Pons (tissue), 1 donor: ENCODE data around the gene GDPD3.

Source experiments
- DNase-seq: peaks from one replicate; pipeline ENCODE4 v3.0.0-alpha.2; 2016; ENCODE audit warnings: low spot score

The GDPD3 gene

GRCh38 chr16:30095166-30096078, 17.9 kb downstream of the GDPD3 start:
- DNase-seq = no peak

GRCh38 chr16:30094541-30095165, 18.7 kb downstream of the GDPD3 start:
- DNase-seq = no peak

- peak; percentile 88 for DNase-seq
Observed at GRCh38 chr16:30092373-30093010, 20.8 kb downstream of the GDPD3 start.

- DNase-seq = peak; percentile 91
Observed at GRCh38 chr16:30091474-30092372, 21.6 kb downstream of the GDPD3 start, which contains the start of gene TBX6. Gene TBX6, minus strand, starts transcription at chr16:30091924. Its CDS starts 731 bp downstream, at chr16:30091193.

- DNase-seq = no peak
Observed at GRCh38 chr16:30090610-30091331, 22.6 kb downstream of the GDPD3 start.

GRCh38 chr16:30088832-30089624, 24.3 kb downstream of the GDPD3 start:
- no peak for DNase-seq

- DNase-seq = no peak
Observed at GRCh38 chr16:30088237-30088831, 25.0 kb downstream of the GDPD3 start.

GRCh38 chr16:30087181-30087898, 26.0 kb downstream of the GDPD3 start:
- DNase-seq = no peak

- no peak for DNase-seq
Observed at GRCh38 chr16:30086291-30087140, 26.8 kb downstream of the GDPD3 start.

GRCh38 chr16:30085820-30086219, 27.5 kb downstream of the GDPD3 start:
- DNase-seq = no peak

GRCh38 chr16:30085247-30085646, 28.1 kb downstream of the GDPD3 start:
- no peak for DNase-seq

GRCh38 chr16:30084816-30085159, 28.5 kb downstream of the GDPD3 start:
- no peak for DNase-seq

GRCh38 chr16:30084096-30084815, 29.1 kb downstream of the GDPD3 start:
- no peak for DNase-seq

GRCh38 chr16:30083216-30084055, 29.9 kb downstream of the GDPD3 start:
- DNase-seq = no peak

- no peak for DNase-seq
Observed at GRCh38 chr16:30082545-30083090, 30.7 kb downstream of the GDPD3 start.

GRCh38 chr16:30079480-30079879, 33.9 kb downstream of the GDPD3 start:
- DNase-seq = no peak
